Choroid plexus epithelial cell (primary cell): ENCODE results near the gene VWA7.

Experiments
- DNase-seq: peaks from one replicate; pipeline ENCODE4 v3.0.0-alpha.2; 2010; ENCODE audit warnings: low read depth
- H3K4me3 ChIP-seq: 2 replicates; pipeline ENCODE4 v1.5.1; 2011; ENCODE audit warnings: low read depth, mild to moderate bottlenecking, control low read depth, low read length, moderate library complexity
- CTCF ChIP-seq: conservative IDR thresholded peaks from 2 replicates; pipeline ENCODE4 v1.5.1; 2011; ENCODE audit warnings: low read depth, mild to moderate bottlenecking, control low read depth, inconsistent platforms, low read length, moderate library complexity

The VWA7 gene

GRCh38 chr6:31739639-31740396, 37.3 kb downstream of the VWA7 start, which contains the start of gene MSH5:
Gene MSH5, plus strand, starts transcription at chr6:31740005. Its CDS starts 462 bp downstream, at chr6:31740467.
- H3K4me3 ChIP-seq, result peak within 1 kb of the TSS; percentile 93
- TF ChIP-seq CTCF, result no peak
- peak; percentile 99 for DNase-seq

- peak overlapping the region; percentile 13 for H3K4me3 ChIP-seq
- peak; percentile 40 for TF ChIP-seq CTCF
- DNase-seq, result peak; percentile 93
Observed at GRCh38 chr6:31737991-31738979, 38.8 kb downstream of the VWA7 start.

- no peak for TF ChIP-seq CTCF
- H3K4me3 ChIP-seq, result peak overlapping the region; percentile 18
- DNase-seq, result peak; percentile 53
Observed at GRCh38 chr6:31737315-31737990, 39.7 kb downstream of the VWA7 start.

- no peak for DNase-seq
- no peak for TF ChIP-seq CTCF
- H3K4me3 ChIP-seq, result peak overlapping the region; percentile 91
Observed at GRCh38 chr6:31736768-31737314, 40.3 kb downstream of the VWA7 start.

GRCh38 chr6:31736021-31736767, 40.9 kb downstream of the VWA7 start, which contains the start of gene CLIC1:
Gene CLIC1, minus strand, starts transcription at chr6:31736530. Its CDS starts 230 bp downstream, at chr6:31736300.
- TF ChIP-seq CTCF, result no peak
- peak; percentile 82 for DNase-seq
- peak within 1 kb of the TSS; percentile 91 for H3K4me3 ChIP-seq
